ENCODE results near the gene TCF7L2.

The TCF7L2 gene

GRCh38 chr10:113187063-113187777 is 237.2 kb downstream of the TCF7L2 start:
- DNase-seq, result peak; percentile 48 to 58

- no peak for DNase-seq
Observed at GRCh38 chr10:113199459-113199858, 249.4 kb downstream of the TCF7L2 start.

GRCh38 chr10:113202011-113202410 is 252.0 kb downstream of the TCF7L2 start:
- DNase-seq, result no peak

- no peak for DNase-seq
Observed at GRCh38 chr10:113207924-113208323, 257.9 kb downstream of the TCF7L2 start.

GRCh38 chr10:113213035-113213434 is 263.0 kb downstream of the TCF7L2 start:
- no peak for DNase-seq

- no peak for DNase-seq
Observed at GRCh38 chr10:113214331-113214730, 264.3 kb downstream of the TCF7L2 start.

GRCh38 chr10:113216102-113216501 is 266.1 kb downstream of the TCF7L2 start:
- no peak for DNase-seq

All from hippocampal formation (tissue), 2 donors.